ENCODE data around the gene SART1.
"Not testable (repeated sequence)": the region's sequence is repeated elsewhere in the genome, so short reads cannot be mapped to it uniquely, and the experiment has no call there.

The SART1 gene

GRCh38 chr11:65937766-65938165 lies 23.8 kb upstream of the SART1 start:
- Histone ChIP-seq H3K4me3 (ENCODE audit: low read depth, low read length) (no peak overlapping the region), H3K27ac (ENCODE audit: low read depth, low read length) (no peak overlapping the region), H3K9me3 (ENCODE audit: control insufficient read depth, insufficient read depth, low read depth, low read length) (no peaks in the 10 kb centered on the region), H3K4me1 (ENCODE audit: control insufficient read depth, insufficient read depth, low read length) (peaks cover 16% of the 10 kb centered on the region), H3K27me3 (ENCODE audit: control insufficient read depth, insufficient read depth, low read length) (no peaks in the 10 kb centered on the region), H3K9ac (ENCODE audit: low read length) (no peak overlapping the region), H3K36me3 (ENCODE audit: control insufficient read depth, insufficient read depth, low read length) (no peaks in the 10 kb centered on the region)

DNA sequence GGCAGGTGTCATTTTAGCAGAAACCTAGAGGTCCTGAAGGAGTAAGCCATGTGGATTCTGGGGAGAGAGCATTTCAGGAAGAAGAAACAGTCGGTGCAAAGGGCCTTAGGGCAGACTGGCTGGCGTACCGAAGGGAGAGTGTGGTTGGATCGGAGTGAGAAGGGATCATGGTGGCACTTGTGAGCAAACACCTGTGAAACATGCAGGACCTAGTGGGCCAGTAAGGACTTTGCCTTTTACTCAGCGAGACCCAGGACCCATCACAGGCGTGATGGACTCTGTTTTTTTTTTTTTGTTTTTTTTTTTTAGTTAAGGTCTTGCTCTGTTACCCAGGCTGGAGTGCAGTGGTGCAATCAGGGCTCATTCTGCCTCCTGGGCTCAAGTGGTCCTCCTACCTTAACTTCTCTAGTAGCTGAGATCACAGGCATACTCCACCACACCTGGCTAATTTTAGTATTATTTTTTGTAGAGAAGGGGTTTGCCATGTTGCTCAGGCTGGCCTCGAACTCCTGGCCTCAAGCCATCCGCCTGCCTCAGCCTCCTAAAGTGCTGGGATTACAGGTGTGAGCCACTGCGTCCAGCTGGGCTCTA lies 19.7 kb upstream of the SART1 start:
- H3K9me3 ChIP-seq (ENCODE audit: control insufficient read depth, insufficient read depth, low read depth, low read length), result no peaks in the 10 kb centered on the region
- no peak overlapping the region for H3K4me3 ChIP-seq (ENCODE audit: low read depth, low read length)
- H3K9ac ChIP-seq (ENCODE audit: low read length), result no peak overlapping the region
- peaks cover 27% of the 10 kb centered on the region for H3K4me1 ChIP-seq (ENCODE audit: control insufficient read depth, insufficient read depth, low read length)
- no peak overlapping the region for H3K27ac ChIP-seq (ENCODE audit: low read depth, low read length)
- H3K36me3 ChIP-seq (ENCODE audit: control insufficient read depth, insufficient read depth, low read length), result no peaks in the 10 kb centered on the region
- no peaks in the 10 kb centered on the region for H3K27me3 ChIP-seq (ENCODE audit: control insufficient read depth, insufficient read depth, low read length)

GRCh38 chr11:65942531-65942930 lies 19.0 kb upstream of the SART1 start:
- Histone ChIP-seq H3K36me3 (ENCODE audit: control insufficient read depth, insufficient read depth, low read length) (no peaks in the 10 kb centered on the region), H3K27me3 (ENCODE audit: control insufficient read depth, insufficient read depth, low read length) (no peaks in the 10 kb centered on the region), H3K9me3 (ENCODE audit: control insufficient read depth, insufficient read depth, low read depth, low read length) (no peaks in the 10 kb centered on the region), H3K27ac (ENCODE audit: low read depth, low read length) (no peak overlapping the region), H3K4me3 (ENCODE audit: low read depth, low read length) (no peak overlapping the region), H3K4me1 (ENCODE audit: control insufficient read depth, insufficient read depth, low read length) (peaks cover 32% of the 10 kb centered on the region), H3K9ac (ENCODE audit: low read length) (no peak overlapping the region)

DNA sequence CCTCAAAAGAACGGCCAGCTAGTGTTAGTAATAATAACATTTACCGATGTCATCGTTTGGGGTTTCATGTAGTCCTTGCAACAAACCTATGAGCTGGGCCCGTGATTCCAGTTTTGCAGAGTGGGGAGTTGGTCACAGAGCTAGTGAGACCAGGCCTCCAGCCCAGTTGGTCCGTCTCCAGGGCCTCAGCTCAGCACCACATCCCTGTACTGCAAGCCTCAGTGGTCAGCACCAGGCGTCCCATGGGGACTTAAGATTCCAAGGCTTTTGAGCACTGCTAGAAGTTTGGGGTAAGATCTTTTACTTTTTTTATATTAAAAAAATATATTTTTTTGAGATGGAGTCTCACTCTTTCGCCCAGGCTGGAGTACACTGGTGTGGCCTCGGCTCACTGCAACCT lies 17.3 kb upstream of the SART1 start:
- Histone ChIP-seq H3K4me3 (ENCODE audit: low read depth, low read length) (no peak overlapping the region), H3K27ac (ENCODE audit: low read depth, low read length) (no peak overlapping the region), H3K9ac (ENCODE audit: low read length) (no peak overlapping the region), H3K9me3 (ENCODE audit: control insufficient read depth, insufficient read depth, low read depth, low read length) (no peaks in the 10 kb centered on the region), H3K4me1 (ENCODE audit: control insufficient read depth, insufficient read depth, low read length) (peaks cover 28% of the 10 kb centered on the region), H3K36me3 (ENCODE audit: control insufficient read depth, insufficient read depth, low read length) (no peaks in the 10 kb centered on the region), H3K27me3 (ENCODE audit: control insufficient read depth, insufficient read depth, low read length) (no peaks in the 10 kb centered on the region)

DNA sequence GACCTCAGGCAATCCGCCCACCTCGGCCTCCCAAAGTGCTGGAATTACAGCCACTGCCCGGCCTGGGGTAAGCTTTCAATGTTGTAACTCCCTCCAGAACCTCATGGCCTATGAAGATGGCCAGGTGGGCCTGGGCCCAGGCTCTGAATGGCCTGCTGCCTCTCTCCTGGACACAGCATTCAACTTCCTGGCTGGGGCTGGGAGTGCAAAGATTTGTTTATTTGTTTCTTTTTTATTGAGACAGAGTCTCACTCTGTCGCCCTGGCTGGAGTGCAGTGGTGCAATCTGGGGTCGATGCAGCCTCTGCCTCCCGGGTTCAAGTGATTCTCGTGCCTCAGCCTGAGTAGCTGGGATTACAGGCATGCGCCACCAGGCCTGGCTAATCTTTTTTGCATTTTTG lies 16.8 kb upstream of the SART1 start:
- H3K9ac ChIP-seq (ENCODE audit: low read length), result no peak overlapping the region
- no peaks in the 10 kb centered on the region for H3K9me3 ChIP-seq (ENCODE audit: control insufficient read depth, insufficient read depth, low read depth, low read length)
- no peak overlapping the region for H3K27ac ChIP-seq (ENCODE audit: low read depth, low read length)
- H3K4me3 ChIP-seq (ENCODE audit: low read depth, low read length), result no peak overlapping the region
- H3K4me1 ChIP-seq (ENCODE audit: control insufficient read depth, insufficient read depth, low read length), result peaks cover 28% of the 10 kb centered on the region
- no peaks in the 10 kb centered on the region for H3K36me3 ChIP-seq (ENCODE audit: control insufficient read depth, insufficient read depth, low read length)
- H3K27me3 ChIP-seq (ENCODE audit: control insufficient read depth, insufficient read depth, low read length), result no peaks in the 10 kb centered on the region

GRCh38 chr11:65945430-65945911 lies 16.1 kb upstream of the SART1 start, which contains the start of gene TSGA10IP:
TSS of gene TSGA10IP (plus strand) at chr11:65945480. CDS start at chr11:65945676, 196 bp downstream.
- Histone ChIP-seq H3K27me3 (ENCODE audit: control insufficient read depth, insufficient read depth, low read length) (no peaks in the 10 kb centered on the region), H3K36me3 (ENCODE audit: control insufficient read depth, insufficient read depth, low read length) (no peaks in the 10 kb centered on the region), H3K9me3 (ENCODE audit: control insufficient read depth, insufficient read depth, low read depth, low read length) (no peaks in the 10 kb centered on the region), H3K4me1 (ENCODE audit: control insufficient read depth, insufficient read depth, low read length) (peaks cover 28% of the 10 kb centered on the region), H3K4me3 (ENCODE audit: low read depth, low read length) (peak within 1 kb of the TSS; percentile 48), H3K9ac (ENCODE audit: low read length) (peak within 1 kb of the TSS; percentile 46), H3K27ac (ENCODE audit: low read depth, low read length) (peak within 1 kb of the TSS; percentile 15; the same call in 1 of the 2 replicates)

DNA sequence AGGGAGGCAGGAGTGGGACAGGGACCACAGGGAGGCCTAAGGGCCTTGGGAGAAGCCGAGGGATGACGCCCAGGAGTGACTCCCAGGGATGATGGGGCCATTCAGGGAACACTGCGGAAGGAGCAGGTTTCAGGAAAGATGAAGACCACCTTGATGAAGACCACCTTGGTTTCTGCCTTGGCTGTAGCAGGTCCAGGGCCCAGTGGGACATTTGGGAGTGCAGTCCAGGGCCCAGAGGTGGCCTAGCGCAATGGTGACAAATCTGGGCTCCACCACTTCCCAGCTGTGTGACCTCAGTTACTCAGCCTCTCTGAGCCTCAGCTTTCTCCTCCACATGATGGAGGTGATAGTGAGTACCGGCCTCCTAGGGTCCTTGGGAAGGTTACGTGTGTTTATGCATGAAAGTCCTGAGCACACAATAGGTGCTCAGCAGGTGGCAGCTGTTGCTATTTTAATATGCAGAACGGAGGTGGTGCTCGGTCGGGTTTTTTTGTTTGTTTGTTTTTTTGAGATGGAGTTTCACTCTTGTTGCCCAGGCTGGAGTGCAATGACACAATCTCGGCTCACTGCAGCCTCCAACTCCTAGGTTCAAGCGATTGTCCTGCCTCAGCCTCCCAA lies 15.5 kb upstream of the SART1 start:
- no peaks in the 10 kb centered on the region for H3K27me3 ChIP-seq (ENCODE audit: control insufficient read depth, insufficient read depth, low read length)
- peaks cover 28% of the 10 kb centered on the region for H3K4me1 ChIP-seq (ENCODE audit: control insufficient read depth, insufficient read depth, low read length)
- no peaks in the 10 kb centered on the region for H3K36me3 ChIP-seq (ENCODE audit: control insufficient read depth, insufficient read depth, low read length)
- H3K27ac ChIP-seq (ENCODE audit: low read depth, low read length), result peak overlapping the region; percentile 15; the same call in 1 of the 2 replicates
- H3K9ac ChIP-seq (ENCODE audit: low read length), result peak overlapping the region; percentile 46
- no peaks in the 10 kb centered on the region for H3K9me3 ChIP-seq (ENCODE audit: control insufficient read depth, insufficient read depth, low read depth, low read length)
- peak overlapping the region; percentile 48 for H3K4me3 ChIP-seq (ENCODE audit: low read depth, low read length)

DNA sequence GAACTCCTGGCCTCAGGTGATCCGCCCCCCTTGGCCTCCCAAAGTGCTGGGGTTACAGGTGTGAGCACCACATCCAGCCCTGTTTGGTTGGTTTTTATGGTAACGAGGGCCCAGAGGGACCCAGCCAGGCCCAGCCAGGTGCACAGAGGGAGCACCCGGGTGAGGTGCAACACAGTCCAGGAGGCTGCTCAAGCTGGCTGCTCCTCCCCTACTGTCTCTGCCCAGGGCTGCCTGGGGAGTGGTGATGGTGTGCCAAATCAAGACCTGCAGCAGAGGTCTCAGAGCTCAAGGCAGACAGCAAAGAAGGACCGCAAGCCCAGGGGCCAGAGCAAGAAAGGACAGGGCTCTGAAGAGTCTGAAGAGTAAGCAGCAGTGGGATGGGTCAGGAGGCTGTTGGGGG lies 14.9 kb upstream of the SART1 start:
- Histone ChIP-seq H3K9ac (ENCODE audit: low read length) (peak overlapping the region; percentile 42), H3K9me3 (ENCODE audit: control insufficient read depth, insufficient read depth, low read depth, low read length) (no peaks in the 10 kb centered on the region), H3K4me3 (ENCODE audit: low read depth, low read length) (0 out of 2 replicates have a peak overlapping the region, but pooled peaks have one; percentile 48), H3K27me3 (ENCODE audit: control insufficient read depth, insufficient read depth, low read length) (no peaks in the 10 kb centered on the region), H3K4me1 (ENCODE audit: control insufficient read depth, insufficient read depth, low read length) (peaks cover 22% of the 10 kb centered on the region), H3K36me3 (ENCODE audit: control insufficient read depth, insufficient read depth, low read length) (no peaks in the 10 kb centered on the region), H3K27ac (ENCODE audit: low read depth, low read length) (no peak overlapping the region)

GRCh38 chr11:65947133-65947532 lies 14.4 kb upstream of the SART1 start:
- H3K9me3 ChIP-seq (ENCODE audit: control insufficient read depth, insufficient read depth, low read depth, low read length), result no peaks in the 10 kb centered on the region
- peaks cover 22% of the 10 kb centered on the region for H3K4me1 ChIP-seq (ENCODE audit: control insufficient read depth, insufficient read depth, low read length)
- H3K27ac ChIP-seq (ENCODE audit: low read depth, low read length), result no peak overlapping the region
- no peaks in the 10 kb centered on the region for H3K36me3 ChIP-seq (ENCODE audit: control insufficient read depth, insufficient read depth, low read length)
- H3K4me3 ChIP-seq (ENCODE audit: low read depth, low read length), result no peak overlapping the region
- H3K9ac ChIP-seq (ENCODE audit: low read length), result peak overlapping the region; percentile 42
- H3K27me3 ChIP-seq (ENCODE audit: control insufficient read depth, insufficient read depth, low read length), result no peaks in the 10 kb centered on the region

DNA sequence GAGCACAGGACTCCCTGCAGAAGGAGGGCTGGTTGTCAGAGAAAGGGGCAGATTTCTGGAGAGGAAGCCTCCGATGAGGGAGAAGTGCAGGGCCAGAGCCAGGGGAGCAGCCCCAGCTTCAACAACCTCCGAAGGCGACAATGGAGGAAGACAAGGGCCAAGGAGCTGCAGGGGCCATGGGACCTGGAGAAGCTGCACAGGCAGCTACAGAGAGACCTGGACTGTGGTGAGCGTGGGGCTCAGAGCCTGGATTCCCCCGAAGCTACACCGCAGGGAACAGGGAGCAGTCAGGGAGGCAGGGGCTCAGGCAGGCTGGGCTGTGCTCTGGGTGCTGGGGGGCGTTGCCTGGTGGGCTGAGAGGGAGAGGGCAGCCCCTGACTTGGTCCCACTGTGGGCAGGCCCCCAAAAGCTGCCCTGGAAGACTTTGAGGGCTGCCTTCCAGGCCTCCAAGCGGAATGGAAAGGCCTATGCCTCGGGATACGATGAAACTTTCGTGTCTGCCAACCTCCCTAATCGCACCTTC lies 13.9 kb upstream of the SART1 start:
- H3K9ac ChIP-seq (ENCODE audit: low read length), result peak overlapping the region; percentile 33
- H3K4me3 ChIP-seq (ENCODE audit: low read depth, low read length), result no peak overlapping the region
- H3K36me3 ChIP-seq (ENCODE audit: control insufficient read depth, insufficient read depth, low read length), result no peaks in the 10 kb centered on the region
- H3K27ac ChIP-seq (ENCODE audit: low read depth, low read length), result no peak overlapping the region
- no peaks in the 10 kb centered on the region for H3K27me3 ChIP-seq (ENCODE audit: control insufficient read depth, insufficient read depth, low read length)
- peaks cover 22% of the 10 kb centered on the region for H3K4me1 ChIP-seq (ENCODE audit: control insufficient read depth, insufficient read depth, low read length)
- no peaks in the 10 kb centered on the region for H3K9me3 ChIP-seq (ENCODE audit: control insufficient read depth, insufficient read depth, low read depth, low read length)

- peaks cover 20% of the 10 kb centered on the region for H3K4me1 ChIP-seq (ENCODE audit: control insufficient read depth, insufficient read depth, low read length)
- H3K27me3 ChIP-seq (ENCODE audit: control insufficient read depth, insufficient read depth, low read length); H3K27ac ChIP-seq (ENCODE audit: low read depth, low read length); H3K4me3 ChIP-seq (ENCODE audit: low read depth, low read length); H3K9ac ChIP-seq (ENCODE audit: low read length); H3K9me3 ChIP-seq (ENCODE audit: control insufficient read depth, insufficient read depth, low read depth, low read length); H3K36me3 ChIP-seq (ENCODE audit: control insufficient read depth, insufficient read depth, low read length): not testable (repeated sequence)
Measured at GRCh38 chr11:65950711-65951110, 10.8 kb upstream of the SART1 start.
